Central memory CD8-positive, alpha-beta T cell (primary cell): Measurements from ENCODE around the gene ARL5B.

Experiments
- ATAC-seq: fragments of 150-1000 bp; cut with Tn5 transposase; replicated peaks from 2 replicates; pipeline ENCODE4 v1.10.0; 2022; ENCODE audit warnings: mild to moderate bottlenecking, moderate FRiP score, moderate number of reproducible peaks; ENCODE audit not compliant: poor library complexity, severe bottlenecking; ENCODE audit errors: extremely low read depth
- DNase-seq, 2 donors: peaks; one replicate each; pipeline ENCODE4 v3.0.0; 2021; ENCODE audit warnings: low spot score in 2 of 2
- H3K27ac Mint-ChIP-seq: one replicate; pipeline ENCODE4 v1.8.0; 2022; ENCODE audit warnings: low read depth, mild to moderate bottlenecking, moderate library complexity, mixed read lengths
- H3K27me3 Mint-ChIP-seq: one replicate; pipeline ENCODE4 v1.8.0; 2022; ENCODE audit warnings: mixed read lengths
- H3K36me3 Mint-ChIP-seq: one replicate; pipeline ENCODE4 v1.8.0; 2022; ENCODE audit warnings: mild to moderate bottlenecking, moderate library complexity, mixed read lengths; ENCODE audit not compliant: insufficient read depth
- H3K4me1 Mint-ChIP-seq: one replicate; pipeline ENCODE4 v1.8.0; 2022; ENCODE audit warnings: mixed read lengths
- H3K4me3 Mint-ChIP-seq: one replicate; pipeline ENCODE4 v1.8.0; 2022; ENCODE audit warnings: mild to moderate bottlenecking, moderate library complexity, mixed read lengths
- H3K9me3 Mint-ChIP-seq: one replicate; pipeline ENCODE4 v1.8.0; 2022; ENCODE audit warnings: mixed read lengths

Gene ARL5B

GRCh38 chr10:18664841-18665478 is 5.7 kb downstream of the ARL5B start:
- DNase-seq (no peak), ATAC-seq (no peak)
- Mint-ChIP-seq H3K27me3 (no peaks in the 10 kb centered on the region), H3K4me1 (peaks cover 44% of the 10 kb centered on the region), H3K27ac (no peak overlapping the region), H3K36me3 (peaks cover 20% of the 10 kb centered on the region), H3K9me3 (no peaks in the 10 kb centered on the region), H3K4me3 (no peak overlapping the region)

DNA sequence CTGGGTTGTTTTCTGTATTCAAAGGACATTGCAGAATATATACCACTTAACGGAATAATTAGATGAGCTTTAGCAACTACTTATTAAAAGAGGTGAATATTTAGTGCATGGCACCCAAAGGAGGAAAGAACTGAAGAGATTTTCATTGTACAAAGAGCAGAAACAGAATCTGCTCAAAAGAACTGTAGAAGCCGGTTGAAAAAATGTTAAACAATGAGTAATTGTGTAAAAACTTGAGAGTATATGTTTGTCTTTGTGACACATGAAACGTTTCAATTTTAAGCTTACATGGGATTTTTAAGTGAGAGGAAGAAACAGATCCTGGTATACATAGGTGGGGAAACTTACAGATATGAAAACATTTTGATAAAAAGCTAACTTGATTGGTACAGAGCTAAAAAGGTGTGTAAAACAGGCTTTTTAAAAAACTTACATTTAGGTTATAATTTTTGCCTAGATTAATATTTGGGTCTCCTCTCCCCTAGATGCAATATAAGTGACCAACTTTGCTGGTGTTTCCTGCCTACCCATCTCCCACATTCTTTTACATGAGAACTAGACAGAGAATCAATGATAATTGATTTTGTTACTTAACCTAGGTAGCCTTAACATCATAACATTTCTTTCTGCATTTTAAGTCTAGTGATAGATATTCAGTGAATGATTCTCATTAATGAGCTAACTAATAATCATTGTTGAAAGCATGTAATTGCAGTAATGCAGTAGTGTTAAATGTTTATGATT is 6.8 kb downstream of the ARL5B start:
- H3K27ac Mint-ChIP-seq = no peak overlapping the region
- H3K4me1 Mint-ChIP-seq = peaks cover 37% of the 10 kb centered on the region
- ATAC-seq = no peak

DNA sequence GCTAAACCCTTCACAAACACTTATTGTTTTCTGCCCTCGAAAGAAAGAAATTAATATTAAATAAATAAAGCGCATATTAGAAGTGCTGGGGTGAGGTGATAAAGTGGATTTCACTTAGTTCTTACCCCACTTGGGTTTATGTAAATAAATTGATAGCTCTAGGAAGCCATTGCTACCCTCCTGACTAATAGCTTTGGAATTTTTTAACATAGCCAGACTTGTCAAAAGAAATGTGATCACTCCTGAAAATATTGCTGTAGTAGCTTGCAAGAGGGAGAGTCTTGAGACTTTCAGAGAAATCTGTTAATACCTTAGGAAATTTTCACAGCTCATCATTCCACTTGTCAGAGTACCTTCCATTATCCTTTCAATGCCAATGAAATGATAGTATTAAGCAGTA is 7.6 kb downstream of the ARL5B start:
- peaks cover 24% of the 10 kb centered on the region for H3K36me3 Mint-ChIP-seq

More for the DNA sequence above, 6.8 kb downstream of the ARL5B start:
- Mint-ChIP-seq H3K27me3 (no peaks in the 10 kb centered on the region), H3K9me3 (no peaks in the 10 kb centered on the region), H3K4me3 (no peak overlapping the region), H3K36me3 (peaks cover 25% of the 10 kb centered on the region)
- DNase-seq = no peak

GRCh38 chr10:18668026-18668425 is 8.8 kb downstream of the ARL5B start:
- no peaks in the 10 kb centered on the region for H3K9me3 Mint-ChIP-seq
- no peaks in the 10 kb centered on the region for H3K27me3 Mint-ChIP-seq
- peaks cover 22% of the 10 kb centered on the region for H3K4me1 Mint-ChIP-seq
- no peak overlapping the region for H3K27ac Mint-ChIP-seq
- DNase-seq (no peak), ATAC-seq (no peak)
- H3K36me3 Mint-ChIP-seq = peaks cover 29% of the 10 kb centered on the region
- no peak overlapping the region for H3K4me3 Mint-ChIP-seq

More for the DNA sequence above, 7.6 kb downstream of the ARL5B start:
- Mint-ChIP-seq H3K4me1 (peaks cover 28% of the 10 kb centered on the region), H3K4me3 (no peak overlapping the region), H3K27me3 (no peaks in the 10 kb centered on the region), H3K9me3 (no peaks in the 10 kb centered on the region), H3K27ac (no peak overlapping the region)
- ATAC-seq (no peak), DNase-seq (no peak)

DNA sequence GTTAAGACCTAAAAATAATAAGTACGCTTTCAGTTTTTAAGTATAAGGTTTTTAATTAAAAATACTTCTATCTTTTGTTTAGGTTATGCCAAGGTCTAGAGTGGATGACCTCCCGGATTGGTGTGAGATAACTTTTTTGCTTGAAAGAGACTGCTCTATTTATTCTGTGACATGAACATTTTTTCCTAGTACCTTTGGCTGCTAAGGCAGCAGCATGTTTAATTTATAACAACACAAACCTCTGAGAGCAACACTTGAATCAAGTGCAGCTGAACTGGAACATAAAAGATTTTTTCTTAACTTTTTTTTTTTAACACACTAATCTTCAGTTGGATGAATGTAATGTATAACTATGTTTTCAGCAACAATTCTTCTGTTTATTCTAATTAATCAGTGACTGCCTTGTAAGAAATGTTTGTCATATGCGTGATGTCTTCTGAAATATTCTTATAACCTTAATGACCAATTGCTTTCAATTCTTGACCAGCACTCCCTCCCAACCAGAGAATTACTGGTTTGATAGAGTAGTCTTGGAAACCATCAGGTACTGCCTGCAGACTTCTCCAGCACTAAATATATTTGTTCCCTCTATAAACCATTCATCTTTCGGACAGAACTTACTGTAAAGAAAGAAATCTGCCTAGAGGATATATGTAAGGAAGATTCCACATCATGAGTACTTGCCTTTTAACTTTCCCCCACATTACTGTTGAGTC is 16.0 kb downstream of the ARL5B start:
- peaks cover 36% of the 10 kb centered on the region for H3K36me3 Mint-ChIP-seq
- no peaks in the 10 kb centered on the region for H3K27me3 Mint-ChIP-seq
- ATAC-seq (no peak), DNase-seq (no peak)
- H3K27ac Mint-ChIP-seq = no peak overlapping the region
- H3K9me3 Mint-ChIP-seq = no peaks in the 10 kb centered on the region
- no peaks in the 10 kb centered on the region for H3K4me1 Mint-ChIP-seq
- H3K4me3 Mint-ChIP-seq = no peak overlapping the region

DNA sequence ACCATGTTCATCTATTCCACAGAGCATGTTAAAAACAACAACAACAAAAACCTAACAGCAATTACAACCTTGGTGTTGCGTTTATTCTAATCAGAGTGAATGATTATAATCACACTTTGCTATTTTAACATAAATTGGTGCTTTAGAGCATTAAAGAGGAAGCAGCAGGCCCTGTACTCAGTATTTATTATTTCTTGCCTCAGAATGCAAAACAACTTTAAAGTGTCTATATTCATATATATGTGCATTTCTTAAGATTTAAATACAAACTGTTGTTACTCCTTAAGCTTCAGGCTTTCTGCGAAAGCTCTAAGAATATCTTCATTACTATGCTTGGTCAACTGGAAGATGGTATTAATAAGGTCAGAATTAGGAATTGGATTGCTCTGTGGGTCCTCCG is 21.5 kb downstream of the ARL5B start:
- peaks cover 7% of the 10 kb centered on the region for H3K36me3 Mint-ChIP-seq
- ATAC-seq = no peak

DNA sequence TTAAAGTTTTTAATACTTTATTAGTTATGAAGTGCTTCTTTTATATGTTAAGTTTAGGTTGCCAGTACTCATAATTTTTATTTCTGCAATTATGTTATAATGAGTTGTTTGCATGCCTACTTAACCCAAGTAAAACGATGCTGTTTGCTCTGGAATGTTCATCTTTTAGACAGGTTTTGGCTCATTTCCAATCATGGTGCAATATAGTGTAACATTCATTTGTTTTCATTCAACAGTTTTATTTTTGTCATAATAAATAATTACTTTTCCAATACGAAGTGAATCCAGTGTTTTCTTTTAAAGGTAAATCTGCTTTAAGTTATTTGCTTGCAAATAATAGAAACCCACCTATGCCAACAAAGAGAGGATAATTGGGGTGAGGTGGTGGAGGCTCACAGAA is 22.1 kb downstream of the ARL5B start:
- Mint-ChIP-seq H3K27me3 (no peaks in the 10 kb centered on the region), H3K4me1 (peaks cover 11% of the 10 kb centered on the region), H3K27ac (no peak overlapping the region), H3K9me3 (no peaks in the 10 kb centered on the region), H3K36me3 (peaks cover 4% of the 10 kb centered on the region), H3K4me3 (no peak overlapping the region)
- ATAC-seq = no peak
- no peak for DNase-seq

More for the DNA sequence above, 21.5 kb downstream of the ARL5B start:
- H3K4me3 Mint-ChIP-seq = no peak overlapping the region
- no peaks in the 10 kb centered on the region for H3K27me3 Mint-ChIP-seq
- H3K9me3 Mint-ChIP-seq = no peaks in the 10 kb centered on the region
- peaks cover 11% of the 10 kb centered on the region for H3K4me1 Mint-ChIP-seq
- H3K27ac Mint-ChIP-seq = no peak overlapping the region
- DNase-seq = no peak

GRCh38 chr10:18681971-18682411 is 22.8 kb downstream of the ARL5B start:
- no peak overlapping the region for H3K27ac Mint-ChIP-seq
- H3K9me3 Mint-ChIP-seq = no peaks in the 10 kb centered on the region
- peaks cover 11% of the 10 kb centered on the region for H3K4me1 Mint-ChIP-seq
- no peak for DNase-seq
- no peaks in the 10 kb centered on the region for H3K27me3 Mint-ChIP-seq
- no peak for ATAC-seq
- peaks cover 4% of the 10 kb centered on the region for H3K36me3 Mint-ChIP-seq
- H3K4me3 Mint-ChIP-seq = no peak overlapping the region

GRCh38 chr10:18683427-18683826 is 24.2 kb downstream of the ARL5B start:
- ATAC-seq (no peak), DNase-seq (no peak)
- Mint-ChIP-seq H3K27me3 (peaks cover 2% of the 10 kb centered on the region), H3K4me3 (no peak overlapping the region), H3K27ac (peak overlapping the region; percentile 22), H3K9me3 (no peaks in the 10 kb centered on the region), H3K4me1 (peaks cover 11% of the 10 kb centered on the region), H3K36me3 (peaks cover 2% of the 10 kb centered on the region)

GRCh38 chr10:18684416-18684815 is 25.2 kb downstream of the ARL5B start:
- Mint-ChIP-seq H3K27me3 (peaks cover 12% of the 10 kb centered on the region), H3K4me1 (peaks cover 11% of the 10 kb centered on the region), H3K9me3 (no peaks in the 10 kb centered on the region), H3K36me3 (peaks cover 2% of the 10 kb centered on the region), H3K4me3 (no peak overlapping the region), H3K27ac (no peak overlapping the region)
- DNase-seq (no peak), ATAC-seq (no peak)

- Mint-ChIP-seq H3K9me3 (no peaks in the 10 kb centered on the region), H3K36me3 (peaks cover 2% of the 10 kb centered on the region), H3K27ac (no peak overlapping the region), H3K4me3 (no peak overlapping the region), H3K27me3 (peaks cover 15% of the 10 kb centered on the region), H3K4me1 (peaks cover 11% of the 10 kb centered on the region)
- ATAC-seq (no peak), DNase-seq (no peak)
These were observed 25.7 kb downstream of the ARL5B start for GRCh38 chr10:18684953-18685352.

GRCh38 chr10:18685555-18685954 is 26.3 kb downstream of the ARL5B start:
- Mint-ChIP-seq H3K27ac (no peak overlapping the region), H3K9me3 (no peaks in the 10 kb centered on the region), H3K36me3 (peaks cover 2% of the 10 kb centered on the region), H3K27me3 (peaks cover 15% of the 10 kb centered on the region), H3K4me1 (peaks cover 11% of the 10 kb centered on the region), H3K4me3 (no peak overlapping the region)
- no peak for DNase-seq
- ATAC-seq = no peak

DNA sequence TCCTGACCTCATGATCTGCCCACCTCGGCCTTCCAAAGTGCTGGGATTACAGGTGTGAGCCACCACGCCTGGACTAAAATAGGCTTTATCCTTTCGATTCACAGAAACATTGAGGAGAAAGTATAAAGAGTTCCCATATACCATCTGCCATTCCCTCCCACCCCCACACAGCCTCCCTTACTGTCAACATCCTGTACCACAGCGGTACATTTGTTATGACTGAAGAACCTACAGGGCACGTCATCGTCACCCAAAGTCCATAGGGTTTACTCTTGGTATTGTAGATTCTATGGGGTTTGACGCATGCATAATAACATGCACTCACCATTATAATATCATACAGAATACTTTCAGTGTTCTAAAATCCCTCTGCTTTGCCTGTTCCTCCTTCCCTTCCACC is 28.0 kb downstream of the ARL5B start:
- Mint-ChIP-seq H3K9me3 (no peaks in the 10 kb centered on the region), H3K36me3 (no peaks in the 10 kb centered on the region)
- ATAC-seq = no peak

More for the DNA sequence above, 28.0 kb downstream of the ARL5B start:
- H3K4me1 Mint-ChIP-seq = peaks cover 11% of the 10 kb centered on the region
- no peak for DNase-seq
- no peak overlapping the region for H3K27ac Mint-ChIP-seq
- no peak overlapping the region for H3K4me3 Mint-ChIP-seq
- H3K27me3 Mint-ChIP-seq = peaks cover 15% of the 10 kb centered on the region
